GM21515 (cell line): ENCODE results near the gene DUSP1.

Experiments
- ATAC-seq: cut with Tn5 transposase; IDR thresholded peaks from one replicate; pipeline ENCODE4 v1.9.1; 2021; ENCODE audit not compliant: unreplicated experiment

Gene DUSP1

DNA sequence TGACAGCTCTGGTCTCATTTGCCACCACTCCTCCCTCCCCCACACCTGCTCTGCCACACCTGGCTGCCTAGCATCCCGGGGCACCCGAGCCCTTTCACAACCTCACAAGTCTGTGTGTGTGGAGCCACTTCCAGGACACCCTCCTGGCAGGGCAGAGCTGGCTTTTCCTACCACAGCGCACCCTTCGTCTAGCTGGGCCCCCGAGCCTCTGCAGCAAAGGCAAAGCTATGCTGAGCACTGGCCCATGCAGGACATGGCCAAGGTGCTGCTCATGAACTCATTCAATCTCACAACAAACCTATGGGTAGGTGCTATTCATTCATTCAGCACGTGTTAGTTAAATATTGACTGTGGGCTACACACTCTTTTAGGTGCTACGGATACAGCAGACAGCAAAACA, 43.4 kb downstream of the DUSP1 start:
- no peak for ATAC-seq

GRCh38 chr5:172726966-172727365, 44.0 kb downstream of the DUSP1 start:
- no peak for ATAC-seq

DNA sequence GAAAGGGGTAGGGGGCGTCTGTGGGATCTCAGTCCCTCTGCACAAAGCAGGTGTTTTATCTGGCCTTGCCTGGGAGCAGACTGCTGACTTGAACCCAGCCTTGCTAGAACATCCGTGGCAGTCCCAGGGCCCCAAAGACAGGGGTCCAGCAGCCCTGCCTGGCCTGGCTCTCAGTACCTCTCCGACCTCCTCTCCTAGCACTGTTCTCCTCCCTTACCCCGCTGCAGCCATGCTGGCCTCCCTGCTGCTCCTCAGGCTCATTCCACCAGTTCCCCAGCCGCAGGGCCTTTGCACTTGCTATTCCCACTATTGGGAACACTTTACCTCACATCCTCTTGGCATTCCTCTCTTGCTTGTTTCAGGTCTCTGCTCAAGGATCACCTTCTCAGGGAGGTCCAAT, 45.2 kb downstream of the DUSP1 start:
- no peak for ATAC-seq

DNA sequence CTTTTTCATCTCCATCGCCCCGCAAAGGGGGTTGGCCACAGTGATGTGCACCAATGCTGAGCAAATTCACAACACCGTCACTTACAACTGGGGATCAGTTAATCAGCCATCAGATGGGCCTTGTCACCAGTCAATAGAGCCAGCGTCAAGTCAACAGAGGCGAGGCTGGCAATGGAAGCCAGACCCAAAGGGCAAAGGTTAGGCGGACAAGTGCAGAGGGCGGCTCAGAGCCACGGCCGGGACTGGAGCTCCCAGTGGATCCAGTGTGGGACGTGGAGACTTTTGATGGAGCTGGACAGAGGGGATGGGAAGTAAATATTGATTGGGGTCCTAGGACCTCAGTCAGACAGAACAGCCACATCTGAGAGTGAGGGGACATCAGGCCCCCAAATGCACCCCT, 45.7 kb downstream of the DUSP1 start:
- ATAC-seq = no peak

- no peak for ATAC-seq
Observed at GRCh38 chr5:172724242-172725183, 46.5 kb downstream of the DUSP1 start.

DNA sequence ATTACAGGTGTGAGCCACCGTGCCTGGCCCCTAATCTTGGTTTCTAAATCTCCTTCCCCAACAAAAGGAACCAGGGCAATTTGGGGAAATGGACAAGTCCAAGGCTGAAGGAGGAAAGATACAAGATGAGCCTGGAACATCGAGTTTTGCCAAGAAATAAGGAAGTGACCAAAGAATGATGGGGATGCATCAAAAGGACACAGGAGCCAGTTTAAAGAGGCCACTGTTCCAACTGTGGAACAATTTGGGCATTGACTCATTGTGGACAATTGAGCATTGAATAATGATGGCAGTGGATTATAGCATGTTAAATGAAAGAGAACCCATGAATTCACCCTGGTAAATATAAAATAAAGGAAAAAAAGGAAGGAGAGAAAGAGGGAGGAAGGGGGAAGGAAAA, 47.5 kb downstream of the DUSP1 start:
- no peak for ATAC-seq

DNA sequence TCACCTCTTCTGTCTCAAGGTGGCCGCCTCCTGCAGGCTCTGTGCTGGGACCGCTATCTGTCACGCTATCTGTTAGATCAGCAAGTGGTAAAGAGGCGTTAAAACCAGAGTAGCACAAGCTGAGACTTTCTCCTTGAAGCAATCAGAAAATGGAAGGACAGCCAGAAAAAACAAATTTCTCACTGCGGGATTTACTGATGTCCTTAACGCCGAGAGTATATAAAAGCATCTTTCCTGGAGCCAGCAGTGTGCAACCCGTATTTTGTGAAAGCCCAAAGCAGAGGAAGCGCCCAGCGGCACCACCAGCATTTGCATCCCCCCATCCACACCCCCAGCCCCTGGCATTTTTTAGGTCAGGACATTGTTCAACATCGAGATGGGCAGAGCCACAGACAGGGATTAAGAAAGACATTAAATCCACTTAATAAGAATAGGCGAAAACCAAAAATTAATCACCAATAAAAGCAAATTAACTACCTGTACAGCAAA, 48.6 kb downstream of the DUSP1 start:
- no peak for ATAC-seq

GRCh38 chr5:172721455-172722326, 49.3 kb downstream of the DUSP1 start:
- ATAC-seq = no peak

- no peak for ATAC-seq
Observed at GRCh38 chr5:172720655-172721054, 50.3 kb downstream of the DUSP1 start.

DNA sequence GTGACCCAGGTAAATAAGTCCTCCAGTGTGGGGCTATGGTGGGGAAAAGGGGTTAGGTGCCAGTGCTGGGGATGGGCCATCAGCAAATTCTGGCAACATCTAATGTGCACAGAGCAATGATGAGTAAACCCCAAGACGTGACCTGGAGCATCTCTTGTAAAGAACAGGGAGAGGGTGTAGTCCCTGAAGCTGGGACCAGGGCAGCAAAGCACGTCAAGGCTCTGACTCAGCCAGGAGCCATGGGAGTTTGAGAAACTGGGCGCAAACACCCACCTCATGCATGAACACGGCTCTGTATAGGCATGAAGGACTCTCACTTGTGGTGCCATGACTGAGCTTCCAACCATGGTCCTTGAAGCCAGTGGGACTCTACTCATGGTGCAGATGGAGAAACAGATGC, 51.8 kb downstream of the DUSP1 start:
- no peak for ATAC-seq

- no peak for ATAC-seq
Observed at GRCh38 chr5:172718527-172719114, 52.4 kb downstream of the DUSP1 start.
